Measurements from ENCODE around the gene YBEY.
"Not testable (repeated sequence)": the region's sequence is repeated elsewhere in the genome, so short reads cannot be mapped to it uniquely, and the experiment has no call there.

YBEY gene

GRCh38 chr21:46285761-46286647 lies at the start of gene YBEY:
TSS of gene YBEY (plus strand) at chr21:46286342. CDS start at chr21:46286914, 572 bp downstream.
- no peak for TF ChIP-seq ZNF274 (IDR thresholded peaks at IDR 0.05; ENCODE audit: low read depth, low read length)
- peak within 1 kb of the TSS; percentile 83 for H3K4me3 ChIP-seq (ENCODE audit: low read length)

DNA sequence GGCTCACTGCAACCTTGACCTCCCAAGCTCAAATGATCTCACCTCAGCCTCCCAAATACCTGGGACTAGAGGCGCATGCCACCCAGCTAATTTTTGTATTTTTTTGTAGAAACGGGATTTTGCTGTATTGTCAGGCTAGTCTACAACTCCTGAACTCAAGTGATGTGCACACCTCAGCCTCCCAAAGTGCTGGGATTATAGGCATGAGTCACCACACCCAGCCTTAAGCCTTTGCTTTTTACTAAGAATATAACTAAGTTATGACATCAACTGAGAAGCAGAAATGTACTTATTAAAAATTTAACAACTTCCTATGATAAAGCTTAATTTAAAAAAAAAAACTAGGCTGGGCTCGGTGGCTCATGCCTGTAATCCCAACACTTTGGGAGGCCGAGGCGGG lies 48.7 kb upstream of the YBEY start:
- no peak overlapping the region for H3K4me3 ChIP-seq (ENCODE audit: low read length)

DNA sequence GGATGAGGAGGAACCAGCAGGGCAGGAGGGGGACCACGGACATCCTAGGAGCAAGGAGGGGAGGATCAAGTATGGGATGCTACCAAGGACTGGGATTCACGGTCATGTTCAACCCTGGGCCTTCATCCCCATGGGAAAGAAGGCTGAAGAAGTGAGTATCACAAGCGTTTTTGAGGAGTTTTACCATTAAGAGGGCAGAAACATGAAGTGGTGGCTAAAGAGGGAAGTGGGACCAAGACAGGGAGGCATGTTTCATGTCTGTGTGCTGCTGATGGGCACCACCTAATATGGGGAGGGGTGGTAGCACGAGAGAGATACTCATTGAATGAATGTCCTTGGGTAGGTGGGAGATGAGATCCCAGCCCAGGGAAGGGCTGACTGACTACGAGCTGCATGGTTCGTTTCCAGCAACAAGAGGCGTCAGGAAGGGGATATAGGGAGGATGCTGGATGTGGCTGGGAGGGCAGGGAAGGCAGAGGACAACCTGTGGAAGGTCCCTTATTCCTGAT lies 46.3 kb upstream of the YBEY start:
- TF ChIP-seq ZNF274 (IDR thresholded peaks at IDR 0.05; ENCODE audit: low read depth, low read length) = no peak
- H3K4me3 ChIP-seq (ENCODE audit: low read length) = no peak overlapping the region

More for the DNA sequence above, 48.7 kb upstream of the YBEY start:
- no peak for TF ChIP-seq ZNF274 (IDR thresholded peaks at IDR 0.05; ENCODE audit: low read depth, low read length)

- H3K4me3 ChIP-seq (ENCODE audit: low read length) = not testable (repeated sequence)
Observed at GRCh38 chr21:46241577-46241976, 44.6 kb upstream of the YBEY start.

DNA sequence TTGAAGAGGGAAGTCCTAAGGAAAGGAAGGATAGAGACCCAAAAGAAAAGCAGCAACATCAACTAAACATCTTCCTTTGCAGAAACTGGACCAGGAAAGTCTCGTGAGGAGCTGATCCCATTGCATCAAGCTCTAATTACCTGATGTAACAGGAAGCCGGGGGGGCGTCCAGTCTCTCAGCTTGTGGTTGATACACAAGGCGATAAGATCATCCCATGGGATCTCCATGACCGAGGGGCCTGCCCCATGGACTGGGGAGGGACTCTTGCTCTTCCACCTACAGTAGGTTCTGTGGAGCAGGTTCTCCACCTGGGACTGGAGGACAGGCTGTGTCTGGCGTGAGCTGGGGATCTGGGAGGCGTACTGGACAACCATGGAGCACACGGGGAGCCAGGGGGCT lies 42.8 kb upstream of the YBEY start:
- H3K4me3 ChIP-seq (ENCODE audit: low read length) = no peak overlapping the region
- no peak for TF ChIP-seq ZNF274 (IDR thresholded peaks at IDR 0.05; ENCODE audit: low read depth, low read length)

GRCh38 chr21:46243960-46244361 lies 42.2 kb upstream of the YBEY start:
- TF ChIP-seq ZNF274 (IDR thresholded peaks at IDR 0.05; ENCODE audit: low read depth, low read length) = no peak
- H3K4me3 ChIP-seq (ENCODE audit: low read length) = no peak overlapping the region

DNA sequence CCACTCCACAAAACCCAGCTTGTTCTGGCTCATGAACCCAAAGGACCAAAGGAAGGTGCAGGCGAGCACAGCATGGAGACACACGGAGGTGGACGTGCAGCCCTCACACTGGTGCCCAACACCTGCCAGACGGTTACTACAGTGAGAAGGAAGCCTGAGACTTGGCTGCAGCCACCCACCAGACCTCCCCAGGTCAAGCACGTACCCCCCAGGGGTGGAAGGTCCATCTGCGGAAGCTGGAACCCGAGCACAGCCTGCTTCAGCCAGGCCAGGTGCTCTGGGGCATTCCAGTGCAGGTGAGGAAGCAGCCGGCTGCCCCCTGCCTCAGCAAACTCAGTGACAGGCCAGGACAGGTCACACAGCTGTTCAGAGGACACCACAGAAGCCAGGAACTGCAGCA lies 41.5 kb upstream of the YBEY start:
- H3K4me3 ChIP-seq (ENCODE audit: low read length) = no peak overlapping the region
- TF ChIP-seq ZNF274 (IDR thresholded peaks at IDR 0.05; ENCODE audit: low read depth, low read length) = no peak

- no peak for TF ChIP-seq ZNF274 (IDR thresholded peaks at IDR 0.05; ENCODE audit: low read depth, low read length)
- H3K4me3 ChIP-seq (ENCODE audit: low read length) = no peak overlapping the region
Observed at GRCh38 chr21:46245213-46245915, 40.8 kb upstream of the YBEY start.

GRCh38 chr21:46246345-46246744 lies 39.8 kb upstream of the YBEY start:
- no peak for TF ChIP-seq ZNF274 (IDR thresholded peaks at IDR 0.05; ENCODE audit: low read depth, low read length)
- no peak overlapping the region for H3K4me3 ChIP-seq (ENCODE audit: low read length)

- H3K4me3 ChIP-seq (ENCODE audit: low read length) = no peak overlapping the region
- TF ChIP-seq ZNF274 (IDR thresholded peaks at IDR 0.05; ENCODE audit: low read depth, low read length) = no peak
Observed at GRCh38 chr21:46247699-46248421, 38.3 kb upstream of the YBEY start.

- no peak overlapping the region for H3K4me3 ChIP-seq (ENCODE audit: low read length)
- no peak for TF ChIP-seq ZNF274 (IDR thresholded peaks at IDR 0.05; ENCODE audit: low read depth, low read length)
Observed at GRCh38 chr21:46248422-46248782, 37.7 kb upstream of the YBEY start.

DNA sequence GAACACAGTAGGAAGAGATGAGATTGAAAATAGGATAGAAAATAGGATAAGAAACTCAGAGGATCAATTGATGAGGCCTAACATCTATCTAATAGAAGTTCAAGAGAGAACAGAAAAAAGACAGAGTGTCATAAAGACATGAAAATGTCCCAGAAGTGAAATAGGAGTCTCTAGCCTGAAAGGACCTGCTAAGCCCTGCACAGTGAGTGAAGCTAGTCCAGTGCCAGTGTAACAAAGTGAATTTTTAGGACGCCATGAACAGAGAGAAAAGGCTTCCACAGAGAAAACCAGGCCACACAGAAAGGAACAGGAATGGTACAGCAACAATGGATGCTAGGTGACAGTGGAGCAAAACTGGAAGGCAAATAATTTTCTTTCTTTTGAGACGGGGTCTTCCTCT lies 37.3 kb upstream of the YBEY start:
- no peak for TF ChIP-seq ZNF274 (IDR thresholded peaks at IDR 0.05; ENCODE audit: low read depth, low read length)
- no peak overlapping the region for H3K4me3 ChIP-seq (ENCODE audit: low read length)

DNA sequence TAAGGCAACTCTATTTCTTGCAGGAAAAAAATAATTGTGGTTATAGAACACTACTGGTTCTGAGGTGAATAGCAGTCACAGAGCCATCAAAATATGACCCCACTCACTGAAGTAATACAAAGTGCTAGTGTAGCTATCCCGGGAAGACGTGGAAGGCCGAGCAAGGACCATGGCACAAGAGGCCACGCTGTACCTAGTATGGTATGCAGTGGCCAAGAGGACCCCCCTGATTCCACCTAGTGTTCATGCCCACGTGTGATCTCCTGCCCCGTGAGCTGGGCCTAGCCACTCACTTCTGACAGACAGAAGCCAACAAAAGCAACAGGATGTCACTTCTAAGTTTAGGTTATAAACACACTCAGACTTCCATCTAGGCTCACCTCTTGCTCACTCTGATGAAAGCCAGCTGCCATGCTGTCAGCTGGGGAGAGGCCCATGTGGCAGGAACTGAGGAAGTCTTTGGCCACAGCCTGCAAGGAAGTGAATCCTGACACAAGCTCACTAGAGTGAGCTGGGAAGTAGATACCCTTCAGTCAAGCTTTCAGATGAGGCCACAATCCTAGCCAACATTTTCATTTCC lies 35.9 kb upstream of the YBEY start:
- no peak for TF ChIP-seq ZNF274 (IDR thresholded peaks at IDR 0.05; ENCODE audit: low read depth, low read length)
- H3K4me3 ChIP-seq (ENCODE audit: low read length) = no peak overlapping the region

GRCh38 chr21:46252840-46253239 lies 33.3 kb upstream of the YBEY start:
- no peak overlapping the region for H3K4me3 ChIP-seq (ENCODE audit: low read length)
- no peak for TF ChIP-seq ZNF274 (IDR thresholded peaks at IDR 0.05; ENCODE audit: low read depth, low read length)

All from GM08714 (cell line).